Panc1 (cell line): ENCODE measurements around the gene SH3BGR. TPM values are rescaled to one million over a fixed set of nuclear protein-coding genes. Genes with fewer than 3 reads are reported as not detected.

ENCODE experiments used
- ATAC-seq: fragments of 200-7000 bp; cut with Tn5 transposase; 2 replicates; pipeline ENCODE4 v1.9.1; 2020; ENCODE audit warnings: mild to moderate bottlenecking, moderate library complexity
- BruUV-seq: library from RNA; stranded (reverse); fragments of 400-500 nt; replicated peaks from 2 replicates; lab custom pipeline; 2021; lab: Mats Ljungman, UMichigan
- CTCF ChIA-PET: fragments of 300-600 bp; sonication (Branson Sonifier 250); formaldehyde crosslinking; loops from one replicate; lab custom pipeline; 2022; ENCODE audit warnings: antibody characterized with exemption; lab: Charles Lee
- POLR2A ChIA-PET: fragments of 300-600 bp; sonication (Branson Sonifier 250); formaldehyde crosslinking; loops from one replicate; lab custom pipeline; 2022; ENCODE audit warnings: antibody characterized with exemption; lab: Charles Lee
- DNase-seq: peaks from one replicate; pipeline ENCODE4 v3.0.0-alpha.2; 2010; ENCODE audit warnings: low read depth, low spot score
- H3K27ac ChIP-seq: 2 replicates; pipeline ENCODE4 v1.5.1; 2011; ENCODE audit warnings: mild to moderate bottlenecking, low read length, inconsistent platforms
- H3K27me3 ChIP-seq: fragments of 200-500 bp; sonication (Bioruptor generic); 2 replicates; pipeline ENCODE4 v1.6.0; 2014; ENCODE audit warnings: low read length, inconsistent platforms; ENCODE audit not compliant: control insufficient read depth, insufficient read depth
- H3K36me3 ChIP-seq: fragments of 200-500 bp; sonication (Bioruptor generic); 2 replicates; pipeline ENCODE4 v1.5.1; 2014; ENCODE audit warnings: inconsistent platforms, mild to moderate bottlenecking, low read length, moderate library complexity; ENCODE audit not compliant: control insufficient read depth, insufficient read depth
- H3K4me1 ChIP-seq: 2 replicates; pipeline ENCODE4 v1.5.1; 2011; ENCODE audit warnings: inconsistent platforms, mild to moderate bottlenecking, low read length, moderate library complexity; ENCODE audit not compliant: control insufficient read depth, insufficient read depth
- H3K4me3 ChIP-seq, 2 experiments: 2 replicates each; pipeline ENCODE4 v1.5.1; 2011 to 2012; ENCODE audit warnings: low read depth in 2 of 2, low read length in 2 of 2, mild to moderate bottlenecking in 2 of 2, inconsistent platforms in 1 of 2, moderate library complexity in 1 of 2
- H3K9me3 ChIP-seq: fragments of 200-500 bp; sonication (Bioruptor generic); 2 replicates; pipeline ENCODE4 v1.5.1; 2014; ENCODE audit warnings: low read depth, mild to moderate bottlenecking, inconsistent platforms, low read length, moderate library complexity; ENCODE audit not compliant: control insufficient read depth, insufficient read depth
- POLR2AphosphoS5 ChIP-seq: IDR thresholded peaks from 2 replicates; pipeline ENCODE4 v1.6.1; 2012; ENCODE audit warnings: mild to moderate bottlenecking, low read depth, low read length, moderate library complexity
- SIN3A ChIP-seq: IDR thresholded peaks from 2 replicates; pipeline ENCODE4 v1.6.1; 2012; ENCODE audit warnings: low read depth, mild to moderate bottlenecking, low read length, moderate library complexity, borderline replicate concordance; ENCODE audit not compliant: insufficient read depth
- TCF7L2 ChIP-seq: IDR thresholded peaks from 2 replicates; pipeline ENCODE4 v1.6.1; 2011; ENCODE audit warnings: mild to moderate bottlenecking, low read depth, low read length, inconsistent platforms
- in situ Hi-C: cut with HindIII; loops from 2 replicates; pipeline ENCODE4 v1.10.0; 2016; ENCODE audit warnings: low sequenced_read_pairs, low pct_unique_long_range_greater_than_20kb
- intact Hi-C: fragments of 100-400 bp; cut with micrococcal nuclease; formaldehyde crosslinking; loops from one replicate; pipeline ENCODE4 v1.10.0; 2022; ENCODE audit not compliant: unreplicated experiment
- total RNA-seq: library from RNA; stranded (reverse); gene quantifications from one replicate; pipeline ENCODE4 v1.2.1, GENCODE V29; 2021; ENCODE audit not compliant: unreplicated experiment
- TF ChIP-seq, protein P1 (sequence below), 2 experiments: IDR thresholded peaks; 2 replicates each; pipeline ENCODE4 v1.6.1; 2011 to 2012; ENCODE audit warnings: low read depth in 2 of 2, control low read depth in 1 of 2, low read length in 1 of 2, mild to moderate bottlenecking in 1 of 2, moderate library complexity in 1 of 2; ENCODE audit not compliant: insufficient read depth in 1 of 2
- TF ChIP-seq, protein P2 (sequence below): fragments of 450-650 bp; IDR thresholded peaks from 2 replicates; pipeline ENCODE4 v1.5.1; 2017; ENCODE audit warnings: mild to moderate bottlenecking

SH3BGR gene
- total RNA-seq, 1 experiment from 2014 or later = 1.7 TPM

DNA sequence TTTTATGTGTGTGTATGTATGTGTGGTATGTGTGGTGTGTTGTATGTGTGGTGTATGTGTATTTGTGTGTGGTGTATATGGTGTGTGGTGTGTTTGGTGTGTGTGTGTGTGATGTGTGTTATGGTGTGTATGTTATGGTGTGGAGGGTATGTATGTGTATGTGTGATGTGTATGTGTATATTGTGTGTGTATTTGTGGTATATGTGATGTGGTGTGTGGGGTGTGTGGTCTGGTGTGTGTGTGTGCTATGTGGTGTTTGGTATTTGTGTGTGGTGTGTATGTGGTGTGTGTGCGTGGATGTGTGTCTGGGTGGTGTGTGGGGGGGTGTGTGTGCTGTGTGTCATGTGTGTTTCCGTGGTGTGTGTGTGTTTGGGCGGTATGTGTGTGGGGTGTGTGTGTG is 59.3 kb downstream of the SH3BGR start:
- H3K36me3 ChIP-seq = no peaks in the 10 kb centered on the region
- H3K9me3 ChIP-seq = no peaks in the 10 kb centered on the region
- TF ChIP-seq POLR2AphosphoS5 (no peak), TCF7L2 (no peak), SIN3A (no peak)
- TF ChIP-seq, protein P1, sequence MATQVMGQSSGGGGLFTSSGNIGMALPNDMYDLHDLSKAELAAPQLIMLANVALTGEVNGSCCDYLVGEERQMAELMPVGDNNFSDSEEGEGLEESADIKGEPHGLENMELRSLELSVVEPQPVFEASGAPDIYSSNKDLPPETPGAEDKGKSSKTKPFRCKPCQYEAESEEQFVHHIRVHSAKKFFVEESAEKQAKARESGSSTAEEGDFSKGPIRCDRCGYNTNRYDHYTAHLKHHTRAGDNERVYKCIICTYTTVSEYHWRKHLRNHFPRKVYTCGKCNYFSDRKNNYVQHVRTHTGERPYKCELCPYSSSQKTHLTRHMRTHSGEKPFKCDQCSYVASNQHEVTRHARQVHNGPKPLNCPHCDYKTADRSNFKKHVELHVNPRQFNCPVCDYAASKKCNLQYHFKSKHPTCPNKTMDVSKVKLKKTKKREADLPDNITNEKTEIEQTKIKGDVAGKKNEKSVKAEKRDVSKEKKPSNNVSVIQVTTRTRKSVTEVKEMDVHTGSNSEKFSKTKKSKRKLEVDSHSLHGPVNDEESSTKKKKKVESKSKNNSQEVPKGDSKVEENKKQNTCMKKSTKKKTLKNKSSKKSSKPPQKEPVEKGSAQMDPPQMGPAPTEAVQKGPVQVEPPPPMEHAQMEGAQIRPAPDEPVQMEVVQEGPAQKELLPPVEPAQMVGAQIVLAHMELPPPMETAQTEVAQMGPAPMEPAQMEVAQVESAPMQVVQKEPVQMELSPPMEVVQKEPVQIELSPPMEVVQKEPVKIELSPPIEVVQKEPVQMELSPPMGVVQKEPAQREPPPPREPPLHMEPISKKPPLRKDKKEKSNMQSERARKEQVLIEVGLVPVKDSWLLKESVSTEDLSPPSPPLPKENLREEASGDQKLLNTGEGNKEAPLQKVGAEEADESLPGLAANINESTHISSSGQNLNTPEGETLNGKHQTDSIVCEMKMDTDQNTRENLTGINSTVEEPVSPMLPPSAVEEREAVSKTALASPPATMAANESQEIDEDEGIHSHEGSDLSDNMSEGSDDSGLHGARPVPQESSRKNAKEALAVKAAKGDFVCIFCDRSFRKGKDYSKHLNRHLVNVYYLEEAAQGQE (IDR thresholded peaks at IDR 0.05; ENCODE audit: insufficient read depth in 1 of 2, low read depth in 2 of 2, low read length in 1 of 2) = no peak
- TF ChIP-seq, protein P2, sequence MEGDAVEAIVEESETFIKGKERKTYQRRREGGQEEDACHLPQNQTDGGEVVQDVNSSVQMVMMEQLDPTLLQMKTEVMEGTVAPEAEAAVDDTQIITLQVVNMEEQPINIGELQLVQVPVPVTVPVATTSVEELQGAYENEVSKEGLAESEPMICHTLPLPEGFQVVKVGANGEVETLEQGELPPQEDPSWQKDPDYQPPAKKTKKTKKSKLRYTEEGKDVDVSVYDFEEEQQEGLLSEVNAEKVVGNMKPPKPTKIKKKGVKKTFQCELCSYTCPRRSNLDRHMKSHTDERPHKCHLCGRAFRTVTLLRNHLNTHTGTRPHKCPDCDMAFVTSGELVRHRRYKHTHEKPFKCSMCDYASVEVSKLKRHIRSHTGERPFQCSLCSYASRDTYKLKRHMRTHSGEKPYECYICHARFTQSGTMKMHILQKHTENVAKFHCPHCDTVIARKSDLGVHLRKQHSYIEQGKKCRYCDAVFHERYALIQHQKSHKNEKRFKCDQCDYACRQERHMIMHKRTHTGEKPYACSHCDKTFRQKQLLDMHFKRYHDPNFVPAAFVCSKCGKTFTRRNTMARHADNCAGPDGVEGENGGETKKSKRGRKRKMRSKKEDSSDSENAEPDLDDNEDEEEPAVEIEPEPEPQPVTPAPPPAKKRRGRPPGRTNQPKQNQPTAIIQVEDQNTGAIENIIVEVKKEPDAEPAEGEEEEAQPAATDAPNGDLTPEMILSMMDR = no peak
- POLR2A ChIA-PET = no interaction called here
- no peak overlapping the region for H3K27ac ChIP-seq
- no peak overlapping the region for H3K4me3 ChIP-seq
- in situ Hi-C loops = no loop called here
- ATAC-seq (no peak), DNase-seq (no peak)
- CTCF ChIA-PET = no interaction called here
- H3K4me1 ChIP-seq = no peaks in the 10 kb centered on the region
- no peaks in the 10 kb centered on the region for H3K27me3 ChIP-seq
- intact Hi-C loops = no loop called here
- BruUV-seq = no TSS peak

GRCh38 chr21:39513735-39514134 is 62.0 kb downstream of the SH3BGR start:
- BruUV-seq = no TSS peak
- DNase-seq (no peak), ATAC-seq (no peak)
- no peaks in the 10 kb centered on the region for H3K36me3 ChIP-seq
- intact Hi-C loops = no loop called here
- H3K9me3 ChIP-seq = no peaks in the 10 kb centered on the region
- in situ Hi-C loops = no loop called here
- POLR2A ChIA-PET = no interaction called here
- H3K27ac ChIP-seq = no peak overlapping the region
- H3K27me3 ChIP-seq = no peaks in the 10 kb centered on the region
- no peak for TF ChIP-seq SIN3A
- TF ChIP-seq, protein P1 (IDR thresholded peaks at IDR 0.05; ENCODE audit: insufficient read depth in 1 of 2, low read depth in 2 of 2, low read length in 1 of 2) = no peak
- TF ChIP-seq POLR2AphosphoS5 = no peak
- no peak for TF ChIP-seq TCF7L2
- TF ChIP-seq, protein P2 = no peak
- no peak overlapping the region for H3K4me3 ChIP-seq
- no peaks in the 10 kb centered on the region for H3K4me1 ChIP-seq
- CTCF ChIA-PET = no interaction called here
